Stimulated activated CD4-positive, alpha-beta T cell treated with anti-CD3 and anti-CD28 coated beads, TNF-alpha, amount 100 ng/mL, for 24 hours (primary cell): Measurements from ENCODE around the gene ANKRD17.
A peak's percentile ranks its signal among the peaks of the same experiment; 100 is the strongest.
"Not testable (repeated sequence)": the region's sequence is repeated elsewhere in the genome, so short reads cannot be mapped to it uniquely, and the experiment has no call there.

Source experiments
- DNase-seq, 3 experiments: peaks; one replicate each; pipeline ENCODE4 v3.0.0-alpha.2; 2020; ENCODE audit warnings: low read depth in 3 of 3

The ANKRD17 gene

GRCh38 chr4:73248821-73249220, 9.8 kb downstream of the ANKRD17 start:
- DNase-seq, result no peak

DNA sequence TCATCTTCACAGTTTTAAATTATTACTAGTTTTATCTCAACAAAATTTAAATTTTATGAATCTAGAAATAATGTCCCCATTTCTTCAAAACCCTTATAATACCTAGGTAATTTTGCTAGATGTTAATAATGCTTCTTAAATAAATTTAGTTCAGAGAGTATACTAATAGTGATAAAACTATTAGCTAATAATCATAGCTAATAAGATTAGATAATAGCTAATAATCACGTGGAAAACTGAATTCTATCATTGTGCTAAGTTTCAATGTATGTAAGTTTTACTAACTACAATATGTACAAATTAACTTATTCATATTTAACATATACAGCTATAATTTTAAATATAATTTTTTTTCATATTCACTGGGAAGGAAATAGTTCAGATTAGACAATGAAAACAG, 10.2 kb downstream of the ANKRD17 start:
- DNase-seq, result no peak

DNA sequence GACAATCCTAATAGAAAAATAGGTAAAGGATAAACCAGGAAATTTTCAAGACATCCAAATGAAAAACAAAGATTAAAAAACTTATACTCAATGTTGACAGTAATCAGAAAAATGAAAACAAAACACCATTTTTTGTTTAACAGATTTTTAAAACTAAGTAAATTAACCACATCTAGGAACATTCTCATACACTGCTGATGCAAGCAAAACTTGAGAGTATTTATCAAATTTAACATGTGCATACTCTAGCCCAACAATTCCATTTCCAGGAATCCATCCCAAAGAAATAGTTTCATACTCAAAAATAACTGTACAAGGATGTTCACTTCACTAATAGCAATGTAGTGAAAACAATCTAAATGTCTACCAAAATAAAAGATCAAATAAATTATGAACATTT, 11.5 kb downstream of the ANKRD17 start:
- DNase-seq, result no peak

DNA sequence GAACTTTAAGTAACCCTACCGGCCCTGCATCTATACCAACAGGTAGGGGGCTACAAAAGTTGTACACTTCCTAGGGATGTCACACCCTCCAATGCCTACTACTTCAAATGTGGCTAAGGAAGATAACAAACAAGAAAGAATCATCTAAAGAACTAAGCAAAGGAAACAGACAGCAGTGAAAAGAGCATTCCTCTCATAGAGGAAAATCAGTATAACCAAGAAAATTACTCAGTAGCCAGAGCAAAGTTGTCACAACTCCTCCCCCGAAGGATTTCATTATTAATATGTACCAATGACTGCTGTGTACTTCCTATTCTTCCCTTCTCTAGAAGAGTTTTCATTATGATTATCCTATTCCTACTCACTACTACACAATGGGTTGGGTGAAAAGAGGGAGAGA, 12.6 kb downstream of the ANKRD17 start:
- DNase-seq, result no peak

GRCh38 chr4:73244945-73245601, 13.5 kb downstream of the ANKRD17 start:
- DNase-seq, result no peak

DNA sequence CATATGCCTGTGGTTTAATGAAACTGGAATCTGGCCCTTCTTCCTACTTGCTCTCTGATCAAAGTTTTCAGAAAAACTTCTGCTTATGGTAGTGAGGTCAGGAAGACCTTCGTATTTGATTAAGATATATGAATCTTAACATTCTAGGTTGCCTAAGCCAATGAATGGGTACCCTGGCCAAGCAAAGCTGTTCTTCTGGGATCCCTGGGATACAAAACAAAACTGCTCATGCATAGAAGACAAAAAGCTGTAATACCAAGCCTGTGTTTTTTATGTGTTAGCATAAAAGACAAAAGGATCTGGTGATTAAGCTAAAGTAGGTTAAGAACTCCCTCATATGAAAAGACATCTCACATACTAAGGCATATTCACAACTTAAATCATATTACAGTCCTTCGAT, 21.6 kb downstream of the ANKRD17 start:
- no peak for DNase-seq

DNA sequence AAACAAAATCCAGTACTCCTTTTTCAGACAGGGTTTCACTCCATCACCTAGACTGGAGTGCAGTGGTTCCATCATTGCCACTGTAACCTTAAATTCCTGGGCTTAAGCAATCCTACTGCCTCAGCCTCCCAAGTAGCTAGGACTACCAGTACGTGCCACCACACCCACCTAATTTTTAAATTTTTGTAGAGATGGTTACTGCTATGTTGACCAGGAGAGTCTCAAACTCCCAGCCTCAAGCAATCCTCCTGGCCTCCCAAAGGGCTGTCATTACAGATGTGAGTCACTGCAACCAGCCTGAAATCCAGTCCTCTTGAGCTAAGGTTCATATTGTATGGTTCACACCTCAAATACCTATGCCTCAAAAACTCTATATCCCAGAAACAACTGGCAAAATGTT, 22.4 kb downstream of the ANKRD17 start:
- DNase-seq, result no peak

GRCh38 chr4:73234712-73235111, 23.9 kb downstream of the ANKRD17 start:
- DNase-seq, result no peak

GRCh38 chr4:73231518-73232487, 26.8 kb downstream of the ANKRD17 start:
- DNase-seq, result no peak

- no peak for DNase-seq
Observed at GRCh38 chr4:73230865-73231517, 27.6 kb downstream of the ANKRD17 start.

DNA sequence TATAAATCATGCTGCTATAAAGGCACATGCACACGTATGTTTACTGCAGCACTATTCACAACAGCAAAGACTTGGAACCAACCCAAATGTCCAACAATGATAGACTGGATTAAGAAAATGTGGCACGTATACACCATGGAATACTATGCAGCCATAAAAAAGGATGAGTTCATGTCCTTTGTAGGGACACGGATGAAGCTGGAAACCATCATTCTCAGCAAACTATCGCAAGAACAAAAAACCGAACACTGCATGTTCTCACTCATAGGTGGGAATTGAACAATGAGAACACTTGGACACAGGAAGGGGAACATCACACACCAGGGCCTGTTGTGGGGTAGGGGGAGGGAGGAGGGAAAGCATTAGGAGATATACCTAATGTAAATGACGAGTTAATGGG, 29.8 kb downstream of the ANKRD17 start:
- not testable (repeated sequence) for DNase-seq

- no peak for DNase-seq
Observed at GRCh38 chr4:73224886-73225285, 33.7 kb downstream of the ANKRD17 start.

- DNase-seq, result no peak
Observed at GRCh38 chr4:73223258-73223650, 35.3 kb downstream of the ANKRD17 start.

DNA sequence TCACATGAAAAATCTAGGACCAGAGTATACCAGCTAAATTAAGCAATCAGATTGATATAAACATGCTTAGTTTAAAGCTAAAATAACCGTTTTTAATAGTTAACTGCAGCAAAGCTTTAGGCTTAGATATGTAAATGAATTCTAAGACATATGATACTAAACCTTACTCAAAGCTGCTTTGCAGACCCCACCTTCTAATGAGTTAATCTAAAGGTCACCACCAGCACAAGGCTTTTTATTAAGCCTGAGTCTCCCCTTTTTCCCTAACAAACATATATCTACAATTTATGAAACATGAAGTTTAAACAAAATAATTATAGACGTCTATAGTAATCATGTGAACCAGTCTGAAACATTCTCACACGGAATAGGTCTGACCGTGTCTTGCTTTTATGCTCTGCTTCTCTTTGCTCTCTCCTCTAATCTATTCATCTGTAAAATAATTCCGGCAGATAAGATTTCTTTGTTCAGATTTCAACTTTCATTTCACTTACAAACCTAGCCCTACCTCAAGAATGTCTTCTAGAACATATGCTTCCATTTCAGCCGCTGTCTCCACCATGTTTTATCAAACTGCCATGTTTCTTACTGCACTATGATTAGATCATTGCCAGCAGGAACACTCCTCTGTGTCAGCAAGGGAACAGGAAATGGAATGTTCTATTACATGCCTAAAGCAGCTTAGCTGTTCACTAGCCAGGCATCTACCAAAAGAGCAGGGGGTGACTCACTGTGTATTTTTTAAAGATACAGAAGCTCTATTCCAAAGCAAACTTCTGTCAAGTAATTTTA, 35.9 kb downstream of the ANKRD17 start:
- DNase-seq, result peak in 2 of 3 experiments; percentile 21 to 31

- no peak for DNase-seq
Observed at GRCh38 chr4:73221734-73222133, 36.9 kb downstream of the ANKRD17 start.

- no peak for DNase-seq
Observed at GRCh38 chr4:73220815-73221214, 37.8 kb downstream of the ANKRD17 start.

- no peak for DNase-seq
Observed at GRCh38 chr4:73213916-73214653, 44.5 kb downstream of the ANKRD17 start.

DNA sequence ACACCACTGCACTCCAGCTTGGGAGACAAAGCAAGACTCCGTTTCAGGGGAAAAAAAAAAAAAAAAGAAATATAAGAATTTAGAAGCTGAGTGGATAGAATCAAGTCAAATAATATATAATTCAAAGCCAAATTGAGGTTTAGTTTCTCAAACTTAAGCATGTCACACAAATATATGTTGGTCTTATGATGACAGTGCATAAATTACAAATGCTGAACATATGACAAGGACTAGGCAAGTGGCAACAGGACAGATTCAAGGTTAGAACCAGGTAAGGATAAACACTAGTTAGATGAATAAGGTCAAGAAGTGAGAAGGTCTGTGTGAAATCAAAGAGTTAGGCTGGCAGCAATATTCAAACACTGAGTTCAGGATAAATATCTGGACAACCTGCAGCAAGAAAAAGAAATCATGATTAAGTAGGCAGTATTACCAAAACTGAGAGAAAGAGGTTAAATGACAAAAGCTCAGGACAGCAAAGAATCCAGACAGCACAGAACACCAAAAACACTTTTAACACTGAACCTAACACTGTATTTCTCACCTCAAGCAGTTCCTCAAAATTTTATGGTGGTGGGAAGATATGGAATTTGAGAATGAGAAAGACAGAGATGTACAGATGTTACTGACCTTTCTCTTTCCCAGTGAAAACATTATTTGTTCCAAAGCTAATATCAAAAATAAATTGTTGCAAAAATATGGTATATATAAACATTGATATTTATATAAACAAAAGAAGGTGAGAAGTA, 45.4 kb downstream of the ANKRD17 start:
- DNase-seq, result no peak

DNA sequence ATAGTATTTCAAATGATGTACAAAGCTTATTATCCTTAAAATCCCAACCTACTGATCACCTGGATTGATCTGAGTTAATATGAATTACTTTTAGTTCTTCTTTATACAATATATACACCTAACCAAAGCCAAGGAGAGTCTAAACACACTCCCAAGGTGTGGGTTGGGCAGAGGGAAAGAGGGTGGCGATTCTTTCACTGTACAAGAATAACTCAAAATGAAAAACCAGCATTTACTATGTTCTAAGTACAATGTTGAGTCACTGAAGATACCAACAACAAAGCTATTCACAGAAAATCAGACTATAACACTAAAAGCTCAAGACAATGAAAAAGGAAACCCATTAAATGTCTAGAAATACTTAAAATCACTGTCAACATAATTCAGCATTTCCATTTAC, 46.6 kb downstream of the ANKRD17 start:
- no peak for DNase-seq

DNA sequence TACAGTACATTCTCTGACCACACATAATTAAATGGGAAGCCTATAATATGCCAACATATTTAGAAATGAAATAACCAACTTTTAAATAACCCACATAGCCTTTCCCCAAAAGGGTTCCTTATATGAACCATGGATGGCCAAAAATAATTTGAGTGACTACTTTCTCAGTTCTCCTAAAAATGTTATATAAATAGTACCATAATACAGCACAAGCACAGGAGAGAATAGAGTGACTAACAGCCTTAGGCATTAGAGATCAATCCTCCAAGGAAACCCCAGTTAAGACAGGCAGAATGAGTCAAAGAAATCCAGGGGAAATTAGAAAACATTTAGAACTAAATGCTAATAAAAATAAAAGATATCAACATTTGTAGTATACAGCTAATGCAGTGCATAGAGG, 50.2 kb downstream of the ANKRD17 start:
- DNase-seq, result no peak
